ENCODE measurements around the gene CRYZL1. TPM values are rescaled to one million over a fixed set of nuclear protein-coding genes. Genes with fewer than 3 reads are reported as not detected.

Gene CRYZL1
- total RNA-seq, 4 donors from 2014 or later = 30.8 to 172 (median 48.5) TPM

- TF ChIP-seq POLR2A (IDR thresholded peaks at IDR 0.05) = no peak
- TF ChIP-seq CTCF (IDR thresholded peaks at IDR 0.05) = no peak
- Histone ChIP-seq H3K4me3 (peak overlapping the region; percentile 71 to 85 (median 78)), H3K27me3 (no peaks in the 10 kb centered on the region), H3K4me1 (peaks cover 0 to 23% (median 9%) of the 10 kb centered on the region in 4 donors), H3K36me3 (peaks cover 0 to 29% (median 0%) of the 10 kb centered on the region in 3 donors), H3K27ac (peak overlapping the region; percentile 87 to 100 (median 98)), H3K9me3 (no peaks in the 10 kb centered on the region)
- DNase-seq = peak in 1 of 3 donors; percentile 50
Measured at GRCh38 chr21:33541105-33541711, 100.3 kb downstream of the CRYZL1 start.

- TF ChIP-seq CTCF (IDR thresholded peaks at IDR 0.05) (no peak), POLR2A (IDR thresholded peaks at IDR 0.05) (no peak)
- Histone ChIP-seq H3K27me3 (no peaks in the 10 kb centered on the region), H3K9me3 (no peaks in the 10 kb centered on the region), H3K4me3 (peak overlapping the region in 1 of 4 donors; percentile 80), H3K27ac (peak overlapping the region; percentile 60 to 100 (median 92)), H3K4me1 (peaks cover 0 to 18% (median 8%) of the 10 kb centered on the region in 4 donors), H3K36me3 (peaks cover 0 to 32% (median 0%) of the 10 kb centered on the region in 3 donors)
- no peak for DNase-seq
Measured at GRCh38 chr21:33540711-33541104, 100.8 kb downstream of the CRYZL1 start.

GRCh38 chr21:33539616-33540015 is 101.9 kb downstream of the CRYZL1 start:
- no peaks in the 10 kb centered on the region for H3K27me3 ChIP-seq
- H3K9me3 ChIP-seq = no peaks in the 10 kb centered on the region
- H3K27ac ChIP-seq = peak overlapping the region in 1 of 4 donors; percentile 60
- peaks cover 0 to 43% (median 0%) of the 10 kb centered on the region in 3 donors for H3K36me3 ChIP-seq
- no peak for TF ChIP-seq CTCF (IDR thresholded peaks at IDR 0.05)
- TF ChIP-seq POLR2A (IDR thresholded peaks at IDR 0.05) = no peak
- peaks cover 0 to 13% (median 5%) of the 10 kb centered on the region in 4 donors for H3K4me1 ChIP-seq
- DNase-seq = no peak
- H3K4me3 ChIP-seq = no peak overlapping the region

Other genes starting within 250 kb of the CRYZL1 start
- gene IFNGR2, start 238.3 kb downstream of the CRYZL1 start, total RNA-seq = 10 to 100 TPM; 53.7 to 96.3 (median 67.6) TPM
- gene TMEM50B, start 161.8 kb downstream of the CRYZL1 start, total RNA-seq = 100 to 1,000 TPM in 1 of 4 donors, 10 to 100 TPM in 3; 64.4 to 116 (median 94.7) TPM
- gene DNAJC28, start 150.0 kb downstream of the CRYZL1 start, total RNA-seq = 1 to 10 TPM in 3 of 4 donors, not detected in 1; 1.9 to 4.4 (median 2.5) TPM
- 10 to 100 TPM; 45.4 to 69.0 (median 61.7) TPM for gene GART, start 99.6 kb downstream of the CRYZL1 start, total RNA-seq
- gene SON, start 98.7 kb downstream of the CRYZL1 start, total RNA-seq = 1,000 to 10,000 TPM in 1 of 4 donors, 100 to 1,000 TPM in 3; 285 to 1,432 (median 485) TPM
- 10 to 100 TPM in 2 of 4 donors, 1 to 10 TPM in 2; 9.2 to 26.3 (median 10.7) TPM for gene DONSON, start 53.1 kb downstream of the CRYZL1 start, total RNA-seq
- gene ITSN1, start 760 bp upstream of the CRYZL1 start, total RNA-seq = 10 to 100 TPM; 41.0 to 56.9 (median 49.5) TPM

Data from Peyer's patch (tissue), 4 donors.